Liver (tissue), 9 donors: Measurements from ENCODE around the gene CALY. TPM values are rescaled to one million over a fixed set of nuclear protein-coding genes. Genes with fewer than 3 reads are reported as not detected.

Experiments
- DNase-seq: peaks from one replicate; pipeline ENCODE4 v3.0.0-alpha.2; 2017; ENCODE audit warnings: low spot score
- H3K27ac ChIP-seq, 2 donors: one replicate each; pipeline ENCODE4 v1.7.0; 2013; ENCODE audit warnings: inconsistent platforms in 2 of 2, low read length in 2 of 2, control low read depth in 1 of 2, low read depth in 1 of 2, mild to moderate bottlenecking in 1 of 2
- H3K27me3 ChIP-seq, 4 donors: one replicate each; pipeline versions ENCODE4 v1.6.1 to v1.7.0; 2013; ENCODE audit warnings: low read length in 3 of 4, inconsistent platforms in 1 of 4, mild to moderate bottlenecking in 1 of 4, moderate library complexity in 1 of 4; ENCODE audit not compliant: control insufficient read depth in 4 of 4, insufficient read depth in 4 of 4
- H3K36me3 ChIP-seq, 4 donors: one replicate each; pipeline versions ENCODE4 v1.6.1 to v1.7.0; 2013; ENCODE audit warnings: low read length in 3 of 4, mild to moderate bottlenecking in 3 of 4, low read depth in 1 of 4, moderate library complexity in 1 of 4; ENCODE audit not compliant: control insufficient read depth in 4 of 4, insufficient read depth in 3 of 4
- H3K4me1 ChIP-seq, 4 donors: one replicate each; pipeline versions ENCODE4 v1.6.1 to v1.7.0; 2013; ENCODE audit warnings: low read length in 3 of 4, mild to moderate bottlenecking in 3 of 4, moderate library complexity in 1 of 4; ENCODE audit not compliant: control insufficient read depth in 4 of 4, insufficient read depth in 4 of 4
- H3K4me3 ChIP-seq, 3 donors: one replicate each; pipeline versions ENCODE4 v1.6.1 to v1.7.0; 2013; ENCODE audit warnings: low read length in 3 of 3, control low read depth in 1 of 3, low read depth in 1 of 3, mild to moderate bottlenecking in 1 of 3
- H3K9ac ChIP-seq, 2 donors: one replicate each; pipeline ENCODE4 v1.7.0; 2013; ENCODE audit warnings: low read length in 2 of 2, mild to moderate bottlenecking in 2 of 2, moderate library complexity in 2 of 2, control low read depth in 1 of 2, low read depth in 1 of 2
- H3K9me3 ChIP-seq, 4 donors: one replicate each; pipeline versions ENCODE4 v1.6.1 to v1.7.0; 2013; ENCODE audit warnings: low read length in 3 of 4; ENCODE audit not compliant: control insufficient read depth in 4 of 4
- ATF3 ChIP-seq: IDR thresholded peaks from 2 replicates; pipeline ENCODE4 v1.6.1; 2016; ENCODE audit warnings: antibody characterized with exemption
- CTCF ChIP-seq: fragments of 150-350 bp; IDR thresholded peaks from 2 replicates; pipeline ENCODE4 v1.5.1; 2017; ENCODE audit warnings: improper control_type of control experiment, low read depth, low read length; ENCODE audit not compliant: missing input control
- EGR1 ChIP-seq, 2 donors: IDR thresholded peaks; 2 replicates each; pipeline ENCODE4 v1.6.1; 2016 to 2018; ENCODE audit warnings: antibody characterized with exemption in 2 of 2, low read depth in 2 of 2
- FOXA1 ChIP-seq: IDR thresholded peaks from 2 replicates; pipeline ENCODE4 v1.6.1; 2016; ENCODE audit warnings: antibody characterized with exemption
- GABPA ChIP-seq, 2 donors: IDR thresholded peaks in 1 of 2; conservative IDR thresholded peaks in 1 of 2; 2 replicates each; pipeline ENCODE4 v1.6.1; 2016; ENCODE audit warnings: antibody characterized with exemption in 2 of 2, mild to moderate bottlenecking in 1 of 2, moderate library complexity in 1 of 2
- HNF4A ChIP-seq, 2 donors: conservative IDR thresholded peaks; 2 replicates each; pipeline ENCODE4 v1.6.1; 2016; ENCODE audit warnings: antibody characterized with exemption in 2 of 2, mild to moderate bottlenecking in 2 of 2
- HNF4G ChIP-seq: IDR thresholded peaks from 2 replicates; pipeline ENCODE4 v1.6.1; 2016; ENCODE audit warnings: antibody characterized with exemption
- JUND ChIP-seq, 2 donors: IDR thresholded peaks; 2 replicates each; pipeline ENCODE4 v1.6.1; 2016; ENCODE audit warnings: antibody characterized with exemption in 2 of 2
- RXRA ChIP-seq, 2 donors: IDR thresholded peaks; 2 replicates each; pipeline ENCODE4 v1.6.1; 2017 to 2018; ENCODE audit warnings: antibody characterized with exemption in 2 of 2, mild to moderate bottlenecking in 1 of 2
- SP1 ChIP-seq: IDR thresholded peaks from 2 replicates; pipeline ENCODE4 v1.6.1; 2018; ENCODE audit warnings: antibody characterized with exemption, mild to moderate bottlenecking
- TAF1 ChIP-seq: conservative IDR thresholded peaks from 2 replicates; pipeline ENCODE4 v1.6.1; 2016; ENCODE audit warnings: antibody characterized with exemption, mild to moderate bottlenecking
- YY1 ChIP-seq: IDR thresholded peaks from 2 replicates; pipeline ENCODE4 v1.6.1; 2016; ENCODE audit warnings: antibody characterized with exemption, mild to moderate bottlenecking
- WGBS: extraction: QIAGEN DNeasy Blood & Tissue Kit; methylation state at CpG from one replicate; pipeline ENCODE4 v1.1.7; 2013; 5-methylcytosine and 5-hydroxymethylcytosine counted together
- polyA plus RNA-seq, 2 donors: library from polyadenylated mRNA; stranded (reverse) in 1 of 2; unstranded in 1 of 2; fragments of 200-250 nt in 1 of 2; fragments of >200 nt in 1 of 2; fragmentation: Nextera tagmentation in 1 of 2; extraction: Ambion mirVana in 1 of 2; gene quantifications; one replicate each; pipeline versions ENCODE4 v1.2.1 to v1.2.3, GENCODE V29; 2013 to 2015
- total RNA-seq, 2 donors: library from RNA; depleted of rRNA; stranded (reverse); fragments of >200 nt; gene quantifications; one replicate each; pipeline ENCODE4 v1.2.3, GENCODE V29; 2014
- TF ChIP-seq, protein P1 (sequence below): IDR thresholded peaks from 2 replicates; pipeline ENCODE4 v1.6.1; 2016; ENCODE audit warnings: antibody characterized with exemption, mild to moderate bottlenecking
- TF ChIP-seq, protein P2 (sequence below): IDR thresholded peaks from 2 replicates; pipeline ENCODE4 v1.6.1; 2016; ENCODE audit warnings: antibody characterized with exemption
- donor health status: healthy.
- donor health status: healthy.
- donor health status: healthy.
- donor health status: healthy.
- donor health status: healthy.

The CALY gene
- total and polyA plus RNA-seq, 4 donors: 0.07 TPM; not detected in 3

DNA sequence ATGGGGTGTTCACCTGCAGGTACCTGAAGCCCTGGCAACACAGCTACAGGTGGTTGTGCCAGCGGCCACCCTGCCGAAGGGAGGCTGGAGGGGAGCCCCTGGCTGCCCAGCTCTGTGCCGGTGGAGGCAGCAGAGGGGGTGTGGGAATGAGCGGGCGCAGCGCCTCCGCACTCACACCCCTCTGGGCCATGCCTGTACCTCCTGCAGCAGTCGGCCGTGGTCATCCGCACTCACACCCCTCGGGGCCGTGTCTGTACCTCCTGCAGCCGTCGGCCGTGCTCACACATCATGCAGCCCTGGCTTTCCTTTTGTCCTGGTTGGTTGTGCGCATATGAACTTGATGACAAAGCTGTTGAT, 26.3 kb downstream of the CALY start:
- no peak overlapping the region for H3K4me3 ChIP-seq
- DNase-seq: no peak
- H3K36me3 ChIP-seq: peaks cover 0 to 21% (median 10%) of the 10 kb centered on the region in 4 donors
- H3K9ac ChIP-seq: no peak overlapping the region
- H3K9me3 ChIP-seq: no peaks in the 10 kb centered on the region
- H3K27ac ChIP-seq: peak overlapping the region; percentile 91 to 98
- no peaks in the 10 kb centered on the region for H3K27me3 ChIP-seq
- H3K4me1 ChIP-seq: peaks cover 2 to 36% (median 27%) of the 10 kb centered on the region in 4 donors
- TF ChIP-seq CTCF (no peak), HNF4A (conservative IDR thresholded peaks at IDR 0.05) (no peak), HNF4G (no peak), FOXA1 (no peak), TAF1 (no peak), SP1 (no peak)
- TF ChIP-seq, protein P1, sequence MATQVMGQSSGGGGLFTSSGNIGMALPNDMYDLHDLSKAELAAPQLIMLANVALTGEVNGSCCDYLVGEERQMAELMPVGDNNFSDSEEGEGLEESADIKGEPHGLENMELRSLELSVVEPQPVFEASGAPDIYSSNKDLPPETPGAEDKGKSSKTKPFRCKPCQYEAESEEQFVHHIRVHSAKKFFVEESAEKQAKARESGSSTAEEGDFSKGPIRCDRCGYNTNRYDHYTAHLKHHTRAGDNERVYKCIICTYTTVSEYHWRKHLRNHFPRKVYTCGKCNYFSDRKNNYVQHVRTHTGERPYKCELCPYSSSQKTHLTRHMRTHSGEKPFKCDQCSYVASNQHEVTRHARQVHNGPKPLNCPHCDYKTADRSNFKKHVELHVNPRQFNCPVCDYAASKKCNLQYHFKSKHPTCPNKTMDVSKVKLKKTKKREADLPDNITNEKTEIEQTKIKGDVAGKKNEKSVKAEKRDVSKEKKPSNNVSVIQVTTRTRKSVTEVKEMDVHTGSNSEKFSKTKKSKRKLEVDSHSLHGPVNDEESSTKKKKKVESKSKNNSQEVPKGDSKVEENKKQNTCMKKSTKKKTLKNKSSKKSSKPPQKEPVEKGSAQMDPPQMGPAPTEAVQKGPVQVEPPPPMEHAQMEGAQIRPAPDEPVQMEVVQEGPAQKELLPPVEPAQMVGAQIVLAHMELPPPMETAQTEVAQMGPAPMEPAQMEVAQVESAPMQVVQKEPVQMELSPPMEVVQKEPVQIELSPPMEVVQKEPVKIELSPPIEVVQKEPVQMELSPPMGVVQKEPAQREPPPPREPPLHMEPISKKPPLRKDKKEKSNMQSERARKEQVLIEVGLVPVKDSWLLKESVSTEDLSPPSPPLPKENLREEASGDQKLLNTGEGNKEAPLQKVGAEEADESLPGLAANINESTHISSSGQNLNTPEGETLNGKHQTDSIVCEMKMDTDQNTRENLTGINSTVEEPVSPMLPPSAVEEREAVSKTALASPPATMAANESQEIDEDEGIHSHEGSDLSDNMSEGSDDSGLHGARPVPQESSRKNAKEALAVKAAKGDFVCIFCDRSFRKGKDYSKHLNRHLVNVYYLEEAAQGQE: no peak
- TF ChIP-seq, protein P2, sequence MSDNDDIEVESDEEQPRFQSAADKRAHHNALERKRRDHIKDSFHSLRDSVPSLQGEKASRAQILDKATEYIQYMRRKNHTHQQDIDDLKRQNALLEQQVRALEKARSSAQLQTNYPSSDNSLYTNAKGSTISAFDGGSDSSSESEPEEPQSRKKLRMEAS: no peak
- 96% methylated on average over 16 of the region's 16 CpGs for WGBS

GRCh38 chr10:133309720-133310398, 26.8 kb downstream of the CALY start:
- H3K9me3 ChIP-seq: no peaks in the 10 kb centered on the region
- no peaks in the 10 kb centered on the region for H3K27me3 ChIP-seq
- peaks cover 0 to 21% (median 10%) of the 10 kb centered on the region in 4 donors for H3K36me3 ChIP-seq
- peak in 1 of 2 donors; percentile 68 for TF ChIP-seq HNF4A (conservative IDR thresholded peaks at IDR 0.05)
- TF ChIP-seq EGR1 (IDR thresholded peaks at IDR 0.05; ENCODE audit: low read depth in 2 of 2): no peak
- H3K27ac ChIP-seq: peak overlapping the region; percentile 91 to 98
- H3K9ac ChIP-seq: no peak overlapping the region
- H3K4me3 ChIP-seq: peak overlapping the region in 2 of 3 donors; percentile 50 to 88
- 58% methylated on average over 33 of the region's 33 CpGs for WGBS
- no peak for DNase-seq
- peaks cover 2 to 40% (median 28%) of the 10 kb centered on the region in 4 donors for H3K4me1 ChIP-seq

DNA sequence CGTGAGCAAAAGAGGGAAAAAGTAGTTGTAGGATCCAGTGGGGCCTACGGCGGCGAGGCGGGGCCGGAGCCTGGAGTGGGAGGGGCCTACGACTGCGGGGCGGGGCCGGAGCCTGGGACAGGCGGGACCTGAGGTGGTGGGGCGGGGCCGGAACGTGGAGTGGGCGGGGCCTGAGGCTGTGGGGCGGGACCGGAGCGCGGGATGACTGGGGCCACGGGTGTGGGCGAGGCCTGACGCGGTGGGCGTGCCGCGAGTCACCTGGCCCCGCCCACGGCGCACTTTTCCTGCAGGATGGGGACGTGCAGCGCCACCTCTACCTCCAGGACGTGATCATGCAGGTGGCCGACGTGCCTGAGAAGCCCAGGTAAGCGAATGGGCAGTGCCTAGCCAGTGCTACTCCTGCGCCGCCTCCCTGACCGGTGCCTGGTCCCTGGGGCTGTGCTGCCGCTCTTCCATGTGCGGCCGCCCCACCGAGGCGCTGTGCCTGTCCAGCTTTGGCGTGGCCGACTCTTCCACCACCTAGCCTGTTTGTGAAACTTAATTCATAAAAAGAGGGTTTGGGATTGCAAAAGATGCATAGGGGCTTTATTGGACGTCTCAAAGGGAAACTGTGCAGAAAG, 27.5 kb downstream of the CALY start:
- H3K4me3 ChIP-seq: peak overlapping the region; percentile 85 to 94 (median 88)
- H3K27ac ChIP-seq: peak overlapping the region; percentile 91 to 98
- no peaks in the 10 kb centered on the region for H3K9me3 ChIP-seq
- peak; percentile 99 for DNase-seq
- peak overlapping the region; percentile 45 to 62 for H3K9ac ChIP-seq
- peaks cover 0 to 21% (median 10%) of the 10 kb centered on the region in 4 donors for H3K36me3 ChIP-seq
- H3K4me1 ChIP-seq: peaks cover 2 to 41% (median 29%) of the 10 kb centered on the region in 4 donors
- TF ChIP-seq YY1: no peak
- no peak for TF ChIP-seq RXRA (IDR thresholded peaks at IDR 0.05)
- TF ChIP-seq JUND (IDR thresholded peaks at IDR 0.05): no peak
- peak in 1 of 2 donors; percentile 63 for TF ChIP-seq GABPA (IDR thresholded peaks at IDR 0.05 in 1 of 2, conservative IDR thresholded peaks at IDR 0.05 in 1 of 2)
- TF ChIP-seq, protein P1: no peak
- TF ChIP-seq ATF3: no peak
- WGBS: 12% methylated on average over 46 of the region's 46 CpGs
- H3K27me3 ChIP-seq: no peaks in the 10 kb centered on the region
